GM10248 (cell line): ENCODE results near the gene MTMR12.

Source experiments
- CTCF ChIA-PET: fragments of 300-600 bp; sonication (Branson Sonifier 250); formaldehyde crosslinking; extraction: SDS; loops from one replicate; lab custom pipeline; 2021; ENCODE audit warnings: antibody characterized with exemption; lab: Yijun Ruan, JAX
- POLR2A ChIA-PET: fragments of 350-650 bp; sonication (Branson Sonifier 250); formaldehyde crosslinking; extraction: SDS; loops from one replicate; lab custom pipeline; 2020; ENCODE audit warnings: antibody characterized with exemption; lab: Yijun Ruan, JAX
- DNase-seq: peaks from one replicate; pipeline ENCODE4 v3.0.0; 2012; ENCODE audit errors: extremely low spot score
- CTCF ChIP-seq: IDR thresholded peaks from 2 replicates; pipeline ENCODE4 v1.5.1; 2012; ENCODE audit warnings: mild to moderate bottlenecking, low read depth; ENCODE audit errors: extremely low read depth, missing control alignments, control extremely low read depth

MTMR12 gene

GRCh38 chr5:32272746-32273145, 40.0 kb downstream of the MTMR12 start:
- DNase-seq = no peak
- ChIA-PET CTCF (interaction anchor here (1.0 to 6.7 kb wide), 8 partner anchors 11 to 58 kb away, joined by 3 to 40 read pairs (median 4); no protein-coding TSS in a partner anchor), POLR2A (no interaction called here)
- no peak for TF ChIP-seq CTCF

- POLR2A ChIA-PET = no interaction called here
- no peak for TF ChIP-seq CTCF
- no peak for DNase-seq
- CTCF ChIA-PET = interaction anchor here (0.9 to 6.7 kb wide), 3 partner anchors 10 to 59 kb away, joined by 3 to 40 read pairs (median 3); no protein-coding TSS in a partner anchor
These were observed 41.8 kb downstream of the MTMR12 start for GRCh38 chr5:32270946-32271345.

GRCh38 chr5:32270178-32270577, 42.6 kb downstream of the MTMR12 start:
- ChIA-PET POLR2A (no interaction called here), CTCF (interaction anchor here (0.9 to 6.7 kb wide), 3 partner anchors 9 to 59 kb away, joined by 3 to 40 read pairs (median 3); no protein-coding TSS in a partner anchor)
- no peak for DNase-seq
- no peak for TF ChIP-seq CTCF

- CTCF ChIA-PET = no interaction called here
These were observed 46.8 kb downstream of the MTMR12 start for GRCh38 chr5:32265902-32266301.

GRCh38 chr5:32264957-32265572, 47.7 kb downstream of the MTMR12 start:
- DNase-seq = no peak
- ChIA-PET CTCF (no interaction called here), POLR2A (no interaction called here)
- TF ChIP-seq CTCF = no peak

More at GRCh38 chr5:32265902-32266301, 46.8 kb downstream of the MTMR12 start:
- POLR2A ChIA-PET = no interaction called here
- DNase-seq = no peak
- TF ChIP-seq CTCF = no peak

- no peak for TF ChIP-seq CTCF
- POLR2A ChIA-PET = no interaction called here
- CTCF ChIA-PET = interaction anchor here (1.0 to 3.8 kb wide), 3 partner anchors 11 to 66 kb away, joined by 3 to 11 read pairs (median 3); no protein-coding TSS in a partner anchor
- no peak for DNase-seq
These were observed 49.1 kb downstream of the MTMR12 start for GRCh38 chr5:32263684-32264083.
